HEK293 (cell line): ENCODE data around the gene ETV3.

ENCODE experiments used
- CTCF ChIA-PET: fragments of 350-600 bp; formaldehyde crosslinking; extraction: SDS; loops from one replicate; lab custom pipeline; 2021; ENCODE audit warnings: antibody characterized with exemption; lab: Yijun Ruan, JAX
- POLR2A ChIA-PET: fragments of 300-600 bp; formaldehyde crosslinking; extraction: SDS; loops from one replicate; lab custom pipeline; 2020; ENCODE audit warnings: antibody characterized with exemption, inconsistent platforms; lab: Yijun Ruan, JAX
- H3K27ac ChIP-seq: fragments of 200-500 bp; sonication (Bioruptor generic); 2 replicates; pipeline ENCODE4 v1.5.1; 2014; ENCODE audit warnings: low read depth, low read length, control low read depth, inconsistent platforms; ENCODE audit errors: extremely low read depth
- H3K36me3 ChIP-seq, 2 experiments: fragments of 200-500 bp in 1 of 2; sonication (Bioruptor generic) in 1 of 2; 1 replicate in 1 of 2; 2 replicates in 1 of 2; pipeline ENCODE4 v1.5.1; 2014 to 2017; ENCODE audit warnings: inconsistent platforms in 2 of 2, low read length in 2 of 2; ENCODE audit not compliant: control insufficient read depth in 2 of 2, insufficient read depth in 1 of 2
- H3K4me1 ChIP-seq: fragments of 200-500 bp; sonication (Bioruptor generic); 2 replicates; pipeline ENCODE4 v1.5.1; 2014; ENCODE audit warnings: mild to moderate bottlenecking, low read length, inconsistent platforms; ENCODE audit not compliant: control insufficient read depth, insufficient read depth
- H3K4me3 ChIP-seq: 2 replicates; pipeline ENCODE4 v1.5.1; 2011; ENCODE audit warnings: low read depth, mild to moderate bottlenecking, control low read depth, low read length, moderate library complexity
- H3K9me3 ChIP-seq: fragments of 200-500 bp; sonication (Bioruptor generic); 2 replicates; pipeline ENCODE4 v1.5.1; 2014; ENCODE audit warnings: low read depth, low read length, inconsistent platforms; ENCODE audit not compliant: control insufficient read depth, insufficient read depth
- HOXD13 ChIP-seq: sonication (generic); formaldehyde crosslinking; IDR thresholded peaks from 2 replicates; pipeline ENCODE4 v1.8.0; 2022; ENCODE audit warnings: missing genetic modification reagents, borderline replicate concordance
- KLF8 ChIP-seq: fragments of 450-650 bp; formaldehyde crosslinking; IDR thresholded peaks from 2 replicates; pipeline ENCODE4 v1.5.1; 2016; ENCODE audit warnings: missing biosample characterization, missing genetic modification characterization
- SP7 ChIP-seq: fragments of 450-650 bp; formaldehyde crosslinking; IDR thresholded peaks from 2 replicates; pipeline ENCODE4 v1.5.1; 2016; ENCODE audit warnings: missing biosample characterization, missing genetic modification characterization
- TRIM28 ChIP-seq: IDR thresholded peaks from 2 replicates; pipeline ENCODE4 v1.6.1; 2011; ENCODE audit warnings: low read length, control low read depth, borderline replicate concordance
- YY2 ChIP-seq: fragments of 450-650 bp; formaldehyde crosslinking; IDR thresholded peaks from 2 replicates; pipeline ENCODE4 v1.5.1; 2016; ENCODE audit warnings: missing biosample characterization, missing genetic modification characterization
- ZBTB1 ChIP-seq: fragments of 450-650 bp; formaldehyde crosslinking; IDR thresholded peaks from 2 replicates; pipeline ENCODE4 v1.5.1; 2016; ENCODE audit warnings: missing biosample characterization, missing genetic modification characterization
- ZBTB44 ChIP-seq: fragments of 450-650 bp; IDR thresholded peaks from 2 replicates; pipeline ENCODE4 v1.5.1; 2018; ENCODE audit warnings: missing biosample characterization, mild to moderate bottlenecking, missing genetic modification characterization
- ZBTB7A ChIP-seq: fragments of 450-650 bp; formaldehyde crosslinking; IDR thresholded peaks from 2 replicates; pipeline ENCODE4 v1.5.1; 2016; ENCODE audit warnings: low read depth, missing biosample characterization, missing genetic modification characterization
- ZNF112 ChIP-seq: fragments of 450-650 bp; formaldehyde crosslinking; IDR thresholded peaks from 2 replicates; pipeline ENCODE4 v1.5.0; 2017; ENCODE audit warnings: missing biosample characterization, missing genetic modification characterization
- ZNF146 ChIP-seq: fragments of 450-650 bp; formaldehyde crosslinking; IDR thresholded peaks from 2 replicates; pipeline ENCODE4 v1.5.1; 2016; ENCODE audit warnings: missing biosample characterization, missing genetic modification characterization
- ZNF184 ChIP-seq: fragments of 450-650 bp; IDR thresholded peaks from 2 replicates; pipeline ENCODE4 v1.5.1; 2018; ENCODE audit warnings: missing biosample characterization, mild to moderate bottlenecking, missing genetic modification characterization
- ZNF26 ChIP-seq: fragments of 450-650 bp; formaldehyde crosslinking; IDR thresholded peaks from 2 replicates; pipeline ENCODE4 v1.5.1; 2016; ENCODE audit warnings: missing biosample characterization, missing genetic modification characterization
- ZNF302 ChIP-seq: fragments of 450-650 bp; formaldehyde crosslinking; IDR thresholded peaks from 2 replicates; pipeline ENCODE4 v1.5.1; 2016; ENCODE audit warnings: missing biosample characterization, missing genetic modification characterization, low read depth
- ZNF350 ChIP-seq: fragments of 450-650 bp; formaldehyde crosslinking; IDR thresholded peaks from 2 replicates; pipeline ENCODE4 v1.5.0; 2017; ENCODE audit warnings: missing biosample characterization, mild to moderate bottlenecking, missing genetic modification characterization
- ZNF391 ChIP-seq: fragments of 450-650 bp; formaldehyde crosslinking; IDR thresholded peaks from 2 replicates; pipeline ENCODE4 v1.5.1; 2016; ENCODE audit warnings: low read depth, missing biosample characterization, missing genetic modification characterization, borderline replicate concordance
- ZNF473 ChIP-seq: fragments of 450-650 bp; formaldehyde crosslinking; IDR thresholded peaks from 2 replicates; pipeline ENCODE4 v1.5.1; 2017; ENCODE audit warnings: missing biosample characterization, missing genetic modification characterization
- ZNF544 ChIP-seq: fragments of 450-650 bp; formaldehyde crosslinking; IDR thresholded peaks from 2 replicates; pipeline ENCODE4 v1.5.0; 2017; ENCODE audit warnings: missing biosample characterization, missing genetic modification characterization
- ZNF558 ChIP-seq: fragments of 450-650 bp; formaldehyde crosslinking; IDR thresholded peaks from 2 replicates; pipeline ENCODE4 v1.5.1; 2016; ENCODE audit warnings: missing biosample characterization, missing genetic modification characterization
- ZNF561 ChIP-seq: fragments of 450-650 bp; IDR thresholded peaks from 2 replicates; pipeline ENCODE4 v1.5.1; 2018; ENCODE audit warnings: missing biosample characterization, missing genetic modification characterization, borderline replicate concordance
- ZNF626 ChIP-seq: fragments of 450-650 bp; sonication (Bioruptor Pico); formaldehyde crosslinking; IDR thresholded peaks from 2 replicates; pipeline ENCODE4 v1.5.1; 2018; ENCODE audit warnings: missing biosample characterization, missing genetic modification characterization, inconsistent platforms
- ZNF664 ChIP-seq: fragments of 450-650 bp; formaldehyde crosslinking; IDR thresholded peaks from 2 replicates; pipeline ENCODE4 v1.5.1; 2016; ENCODE audit warnings: missing biosample characterization, missing genetic modification characterization
- ZNF791 ChIP-seq: fragments of 450-650 bp; formaldehyde crosslinking; IDR thresholded peaks from 2 replicates; pipeline ENCODE4 v1.5.1; 2016; ENCODE audit warnings: missing biosample characterization, missing genetic modification characterization
- ZNF837 ChIP-seq: fragments of 450-650 bp; formaldehyde crosslinking; IDR thresholded peaks from 2 replicates; pipeline ENCODE4 v1.5.1; 2016; ENCODE audit warnings: missing biosample characterization, missing genetic modification characterization
- ZSCAN4 ChIP-seq: fragments of 450-650 bp; formaldehyde crosslinking; IDR thresholded peaks from 2 replicates; pipeline ENCODE4 v1.5.1; 2017; ENCODE audit warnings: missing biosample characterization, missing genetic modification characterization
- TF ChIP-seq, protein P1 (sequence below): fragments of 450-650 bp; formaldehyde crosslinking; IDR thresholded peaks from 2 replicates; pipeline ENCODE4 v1.5.1; 2016; ENCODE audit warnings: missing biosample characterization, missing genetic modification characterization
- TF ChIP-seq, protein P2 (sequence below): fragments of 450-650 bp; formaldehyde crosslinking; IDR thresholded peaks from 2 replicates; pipeline ENCODE4 v1.5.1; 2017; ENCODE audit warnings: missing biosample characterization, missing genetic modification characterization

ETV3 gene

DNA sequence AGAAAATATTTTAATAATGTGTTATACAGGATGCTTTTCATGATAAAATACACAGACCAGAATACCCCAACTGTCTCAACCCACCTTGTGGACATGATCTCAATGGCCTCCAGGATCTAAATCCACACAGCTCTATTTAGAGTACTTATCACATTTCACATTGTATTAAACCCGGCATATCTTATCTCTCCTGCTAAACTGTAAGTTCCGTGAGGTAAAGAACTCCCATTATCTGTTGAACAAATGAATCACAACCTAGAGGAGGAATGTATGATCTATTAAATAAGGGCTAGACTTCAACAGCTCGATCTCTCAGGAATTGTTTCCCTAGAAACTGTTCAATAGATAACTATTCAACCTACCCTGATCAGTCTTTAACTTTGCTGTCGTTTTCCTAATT, 6.9 kb downstream of the ETV3 start:
- no peak for TF ChIP-seq SP7 (tag by site-specific recombination)
- no peak for TF ChIP-seq ZNF391 (tag by site-specific recombination)
- TF ChIP-seq ZNF558 (tag by site-specific recombination) = no peak
- TF ChIP-seq ZNF561 (tag by site-specific recombination) = no peak
- no peak for TF ChIP-seq ZNF791
- TF ChIP-seq TRIM28 = no peak
- no peak for TF ChIP-seq ZNF664 (tag by site-specific recombination)
- Histone ChIP-seq H3K9me3 (no peaks in the 10 kb centered on the region), H3K36me3 (peaks cover 44 to 98% of the 10 kb centered on the region in 2 experiments), H3K4me3 (no peak overlapping the region), H3K27ac (no peak overlapping the region), H3K4me1 (peaks cover under 1% of the 10 kb centered on the region)
- ChIA-PET CTCF (interaction anchor here (0.6 to 1.5 kb wide), 3 partner anchors 20 to 40 kb away, joined by 3 to 6 read pairs (median 4); no protein-coding TSS in a partner anchor), POLR2A (interaction anchor here (0.7 kb wide), 1 partner anchor 114 kb away, joined by 3 read pairs; no protein-coding TSS in a partner anchor)

- Histone ChIP-seq H3K4me1 (no peaks in the 10 kb centered on the region), H3K36me3 (peaks cover 19 to 84% of the 10 kb centered on the region in 2 experiments), H3K4me3 (no peak overlapping the region), H3K27ac (no peak overlapping the region), H3K9me3 (no peaks in the 10 kb centered on the region)
- ChIA-PET CTCF (no interaction called here), POLR2A (interaction anchor here (0.6 kb wide), 2 partner anchors 14 to 20 kb away, joined by 3 to 6 read pairs; no protein-coding TSS in a partner anchor)
- TF ChIP-seq HOXD13 (CRISPR knock-in tag) = no peak
- no peak for TF ChIP-seq ZNF626
- TF ChIP-seq ZBTB44 (tag by site-specific recombination) = no peak
- no peak for TF ChIP-seq ZNF544 (tag by site-specific recombination)
- no peak for TF ChIP-seq ZNF184 (tag by site-specific recombination)
- no peak for TF ChIP-seq ZNF350
- TF ChIP-seq ZSCAN4 (tag by site-specific recombination) = no peak
- TF ChIP-seq ZNF473 (tag by site-specific recombination) = no peak
- TF ChIP-seq YY2 (tag by site-specific recombination) = no peak
- no peak for TF ChIP-seq ZNF146
- no peak for TF ChIP-seq KLF8 (tag by site-specific recombination)
- TF ChIP-seq ZBTB7A = no peak
- TF ChIP-seq ZNF837 (tag by site-specific recombination) = no peak
- no peak for TF ChIP-seq ZBTB1 (tag by site-specific recombination)
These were observed 13.3 kb downstream of the ETV3 start for GRCh38 chr1:157124855-157125254.

DNA sequence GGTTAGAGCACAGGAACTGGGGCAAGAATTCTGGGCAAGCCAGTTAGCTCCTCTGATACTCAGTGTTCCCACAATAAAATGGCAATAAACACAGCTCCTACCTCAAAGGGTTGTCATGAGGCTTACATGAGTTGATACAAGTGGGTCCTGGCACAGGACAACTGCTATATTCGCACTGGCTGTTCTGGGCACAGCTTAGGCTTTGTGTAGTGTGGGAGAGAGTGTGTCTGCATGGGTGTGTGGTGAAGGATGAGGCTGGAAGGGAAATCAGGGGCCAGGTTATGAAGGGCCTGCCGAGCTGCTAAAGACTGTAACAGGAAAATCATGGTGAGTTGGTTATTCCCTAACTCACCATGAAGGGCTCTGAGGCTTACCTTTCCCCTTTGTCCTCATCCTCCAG, 18.7 kb downstream of the ETV3 start:
- Histone ChIP-seq H3K27ac (no peak overlapping the region), H3K4me3 (no peak overlapping the region), H3K4me1 (no peaks in the 10 kb centered on the region), H3K36me3 (peaks cover 0 to 39% of the 10 kb centered on the region in 2 experiments; a peak in 2 of 3 replicates), H3K9me3 (no peaks in the 10 kb centered on the region)
- ChIA-PET CTCF (no interaction called here), POLR2A (no interaction called here)
- TF ChIP-seq ZNF26 (tag by site-specific recombination) (no peak), ZNF302 (no peak), ZNF112 (no peak)
- TF ChIP-seq, protein P1, sequence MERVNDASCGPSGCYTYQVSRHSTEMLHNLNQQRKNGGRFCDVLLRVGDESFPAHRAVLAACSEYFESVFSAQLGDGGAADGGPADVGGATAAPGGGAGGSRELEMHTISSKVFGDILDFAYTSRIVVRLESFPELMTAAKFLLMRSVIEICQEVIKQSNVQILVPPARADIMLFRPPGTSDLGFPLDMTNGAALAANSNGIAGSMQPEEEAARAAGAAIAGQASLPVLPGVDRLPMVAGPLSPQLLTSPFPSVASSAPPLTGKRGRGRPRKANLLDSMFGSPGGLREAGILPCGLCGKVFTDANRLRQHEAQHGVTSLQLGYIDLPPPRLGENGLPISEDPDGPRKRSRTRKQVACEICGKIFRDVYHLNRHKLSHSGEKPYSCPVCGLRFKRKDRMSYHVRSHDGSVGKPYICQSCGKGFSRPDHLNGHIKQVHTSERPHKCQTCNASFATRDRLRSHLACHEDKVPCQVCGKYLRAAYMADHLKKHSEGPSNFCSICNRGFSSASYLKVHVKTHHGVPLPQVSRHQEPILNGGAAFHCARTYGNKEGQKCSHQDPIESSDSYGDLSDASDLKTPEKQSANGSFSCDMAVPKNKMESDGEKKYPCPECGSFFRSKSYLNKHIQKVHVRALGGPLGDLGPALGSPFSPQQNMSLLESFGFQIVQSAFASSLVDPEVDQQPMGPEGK (tag by site-specific recombination) = no peak
- TF ChIP-seq, protein P2, sequence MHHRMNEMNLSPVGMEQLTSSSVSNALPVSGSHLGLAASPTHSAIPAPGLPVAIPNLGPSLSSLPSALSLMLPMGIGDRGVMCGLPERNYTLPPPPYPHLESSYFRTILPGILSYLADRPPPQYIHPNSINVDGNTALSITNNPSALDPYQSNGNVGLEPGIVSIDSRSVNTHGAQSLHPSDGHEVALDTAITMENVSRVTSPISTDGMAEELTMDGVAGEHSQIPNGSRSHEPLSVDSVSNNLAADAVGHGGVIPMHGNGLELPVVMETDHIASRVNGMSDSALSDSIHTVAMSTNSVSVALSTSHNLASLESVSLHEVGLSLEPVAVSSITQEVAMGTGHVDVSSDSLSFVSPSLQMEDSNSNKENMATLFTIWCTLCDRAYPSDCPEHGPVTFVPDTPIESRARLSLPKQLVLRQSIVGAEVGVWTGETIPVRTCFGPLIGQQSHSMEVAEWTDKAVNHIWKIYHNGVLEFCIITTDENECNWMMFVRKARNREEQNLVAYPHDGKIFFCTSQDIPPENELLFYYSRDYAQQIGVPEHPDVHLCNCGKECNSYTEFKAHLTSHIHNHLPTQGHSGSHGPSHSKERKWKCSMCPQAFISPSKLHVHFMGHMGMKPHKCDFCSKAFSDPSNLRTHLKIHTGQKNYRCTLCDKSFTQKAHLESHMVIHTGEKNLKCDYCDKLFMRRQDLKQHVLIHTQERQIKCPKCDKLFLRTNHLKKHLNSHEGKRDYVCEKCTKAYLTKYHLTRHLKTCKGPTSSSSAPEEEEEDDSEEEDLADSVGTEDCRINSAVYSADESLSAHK (tag by site-specific recombination) = no peak
